ENCODE measurements around the gene ATP6V1B1.

Gene ATP6V1B1

GRCh38 chr2:70897977-70898226, 37.8 kb upstream of the ATP6V1B1 start:
- no peak overlapping the region for H3K4me3 ChIP-seq (ENCODE audit: low read depth, low read length)
- POLR2A ChIA-PET, result no interaction called here
- no peak for DNase-seq (ENCODE audit: low read depth, low spot score)
- no peak for TF ChIP-seq CTCF (IDR thresholded peaks at IDR 0.05; ENCODE audit: insufficient read depth, low read length, missing control alignments)
- CTCF ChIA-PET, result interaction anchor here (1.2 to 1.8 kb wide), 3 partner anchors 9 to 48 kb away, joined by 3 to 4 read pairs (median 4); no protein-coding TSS in a partner anchor

GRCh38 chr2:70898363-70899240, 37.1 kb upstream of the ATP6V1B1 start:
- no peak for TF ChIP-seq CTCF (IDR thresholded peaks at IDR 0.05; ENCODE audit: insufficient read depth, low read length, missing control alignments)
- ChIA-PET CTCF (interaction anchor here (1.2 to 1.8 kb wide), 3 partner anchors 9 to 47 kb away, joined by 3 to 4 read pairs (median 4); no protein-coding TSS in a partner anchor), POLR2A (no interaction called here)
- H3K4me3 ChIP-seq (ENCODE audit: low read depth, low read length), result no peak overlapping the region
- DNase-seq (ENCODE audit: low read depth, low spot score), result no peak

- TF ChIP-seq CTCF (IDR thresholded peaks at IDR 0.05; ENCODE audit: insufficient read depth, low read length, missing control alignments), result no peak
- ChIA-PET POLR2A (interaction anchor here (0.7 kb wide), 1 partner anchor 44 kb away, joined by 3 read pairs; no protein-coding TSS in a partner anchor), CTCF (no interaction called here)
- peak overlapping the region; percentile 72 for H3K4me3 ChIP-seq (ENCODE audit: low read depth, low read length)
- no peak for DNase-seq (ENCODE audit: low read depth, low spot score)
Measured at GRCh38 chr2:70901227-70902066, 34.3 kb upstream of the ATP6V1B1 start.

- no peak for DNase-seq (ENCODE audit: low read depth, low spot score)
- POLR2A ChIA-PET, result no interaction called here
- peak overlapping the region; percentile 72 for H3K4me3 ChIP-seq (ENCODE audit: low read depth, low read length)
- CTCF ChIA-PET, result no interaction called here
- TF ChIP-seq CTCF (IDR thresholded peaks at IDR 0.05; ENCODE audit: insufficient read depth, low read length, missing control alignments), result no peak
Measured at GRCh38 chr2:70902067-70902442, 33.6 kb upstream of the ATP6V1B1 start.

- no peak overlapping the region for H3K4me3 ChIP-seq (ENCODE audit: low read depth, low read length)
- CTCF ChIA-PET, result no interaction called here
- no peak for DNase-seq (ENCODE audit: low read depth, low spot score)
- POLR2A ChIA-PET, result no interaction called here
- TF ChIP-seq CTCF (IDR thresholded peaks at IDR 0.05; ENCODE audit: insufficient read depth, low read length, missing control alignments), result no peak
Measured at GRCh38 chr2:70902579-70902978, 33.1 kb upstream of the ATP6V1B1 start.

GRCh38 chr2:70903171-70903570, 32.5 kb upstream of the ATP6V1B1 start:
- ChIA-PET CTCF (no interaction called here), POLR2A (no interaction called here)
- no peak for TF ChIP-seq CTCF (IDR thresholded peaks at IDR 0.05; ENCODE audit: insufficient read depth, low read length, missing control alignments)
- H3K4me3 ChIP-seq (ENCODE audit: low read depth, low read length), result no peak overlapping the region
- DNase-seq (ENCODE audit: low read depth, low spot score), result no peak

Data from AG04449 (cell line).